Trophoblast cell (in vitro differentiated cells and primary cell): ENCODE results near the gene ME3.

Experiments
- DNase-seq, 2 donors: peaks; one replicate each; pipeline ENCODE4 v3.0.0-alpha.2; 2016
- H2AFZ ChIP-seq: 2 replicates; pipeline ENCODE4 v1.6.1; 2013; ENCODE audit warnings: low read length, moderate library complexity, mild to moderate bottlenecking; ENCODE audit not compliant: insufficient read depth, poor library complexity
- H2AK5ac ChIP-seq: 2 replicates; pipeline ENCODE4 v1.6.1; 2013; ENCODE audit warnings: mild to moderate bottlenecking, low read length
- H2BK120ac ChIP-seq: 2 replicates; pipeline ENCODE4 v1.6.1; 2013; ENCODE audit warnings: low read length, mild to moderate bottlenecking, moderate library complexity; ENCODE audit not compliant: insufficient read depth, poor library complexity
- H2BK12ac ChIP-seq: 2 replicates; pipeline ENCODE4 v1.6.1; 2013; ENCODE audit warnings: mild to moderate bottlenecking, low read length, moderate library complexity
- H2BK5ac ChIP-seq: 2 replicates; pipeline ENCODE4 v1.6.1; 2013; ENCODE audit warnings: low read length, low read depth, moderate library complexity, mild to moderate bottlenecking; ENCODE audit not compliant: poor library complexity
- H3K14ac ChIP-seq: 2 replicates; pipeline ENCODE4 v1.6.1; 2013; ENCODE audit warnings: mild to moderate bottlenecking, low read length
- H3K18ac ChIP-seq: 2 replicates; pipeline ENCODE4 v1.6.1; 2013; ENCODE audit warnings: mild to moderate bottlenecking, low read length
- H3K23ac ChIP-seq: 2 replicates; pipeline ENCODE4 v1.6.1; 2013; ENCODE audit warnings: low read length
- H3K27ac ChIP-seq: 2 replicates; pipeline ENCODE4 v1.5.1; 2013; ENCODE audit warnings: low read depth, mild to moderate bottlenecking, inconsistent platforms, low read length, moderate library complexity
- H3K27me3 ChIP-seq: 2 replicates; pipeline ENCODE4 v1.6.1; 2013; ENCODE audit warnings: inconsistent platforms, mild to moderate bottlenecking, low read length, moderate library complexity; ENCODE audit not compliant: insufficient read depth
- H3K36me3 ChIP-seq, 2 experiments: 1 replicate in 1 of 2; 2 replicates in 1 of 2; pipeline ENCODE4 v1.6.1; 2013; ENCODE audit warnings: low read length in 2 of 2, mild to moderate bottlenecking in 2 of 2, moderate library complexity in 1 of 2; ENCODE audit not compliant: insufficient read depth in 2 of 2, control insufficient read depth in 1 of 2
- H3K4ac ChIP-seq: 2 replicates; pipeline ENCODE4 v1.6.1; 2013; ENCODE audit warnings: low read depth, mild to moderate bottlenecking, low read length, moderate library complexity
- H3K4me1 ChIP-seq, 2 experiments: 1 replicate in 1 of 2; 2 replicates in 1 of 2; pipeline ENCODE4 v1.6.1; 2013; ENCODE audit warnings: low read length in 2 of 2, mild to moderate bottlenecking in 2 of 2, moderate library complexity in 1 of 2; ENCODE audit not compliant: insufficient read depth in 2 of 2, control insufficient read depth in 1 of 2
- H3K4me2 ChIP-seq: 2 replicates; pipeline ENCODE4 v1.6.1; 2013; ENCODE audit warnings: inconsistent platforms, mild to moderate bottlenecking, low read length, moderate library complexity
- H3K4me3 ChIP-seq: 2 replicates; pipeline ENCODE4 v1.5.1; 2013; ENCODE audit warnings: mild to moderate bottlenecking, low read depth, low read length, inconsistent platforms
- H3K79me1 ChIP-seq: one replicate; pipeline ENCODE4 v1.6.1; 2013; ENCODE audit warnings: low read length
- H3K79me2 ChIP-seq: 2 replicates; pipeline ENCODE4 v1.6.1; 2013; ENCODE audit warnings: low read length, mild to moderate bottlenecking; ENCODE audit not compliant: control insufficient read depth, insufficient read depth, poor library complexity
- H3K9ac ChIP-seq: 2 replicates; pipeline ENCODE4 v1.6.1; 2013; ENCODE audit warnings: mild to moderate bottlenecking, low read length
- H3K9me3 ChIP-seq: 2 replicates; pipeline ENCODE4 v1.6.1; 2013; ENCODE audit warnings: low read depth, mild to moderate bottlenecking, control low read depth, inconsistent platforms, low read length; ENCODE audit not compliant: insufficient read depth
- H4K12ac ChIP-seq: 2 replicates; pipeline ENCODE4 v1.6.1; 2013; ENCODE audit warnings: low read depth, mild to moderate bottlenecking, low read length, moderate library complexity
- H4K8ac ChIP-seq: 2 replicates; pipeline ENCODE4 v1.6.1; 2013; ENCODE audit warnings: low read depth, mild to moderate bottlenecking, low read length, moderate library complexity
- H4K91ac ChIP-seq: one replicate; pipeline ENCODE4 v1.6.1; 2013; ENCODE audit warnings: low read depth, mild to moderate bottlenecking, low read length, moderate library complexity
- WGBS: extraction: QIAGEN DNeasy Blood & Tissue Kit; methylation state at CpG from one replicate; pipeline ENCODE4 v1.1.7; 2013; ENCODE audit warnings: missing lambda C conversion rate; ENCODE audit not compliant: insufficient read length, insufficient coverage; ENCODE audit errors: extremely low coverage; 5-methylcytosine and 5-hydroxymethylcytosine counted together

The ME3 gene

GRCh38 chr11:86483610-86483939 is 188.8 kb downstream of the ME3 start:
- Histone ChIP-seq H3K27me3 (no peaks in the 10 kb centered on the region), H3K14ac (no peak overlapping the region), H3K4me3 (no peak overlapping the region), H3K27ac (peak overlapping the region; percentile 82), H3K9ac (no peak overlapping the region), H2BK120ac (peak overlapping the region; percentile 0), H2AK5ac (no peak overlapping the region), H4K8ac (no peak overlapping the region), H3K79me1 (peaks cover 17% of the 10 kb centered on the region), H2BK5ac (no peak overlapping the region), H3K4me2 (no peak overlapping the region), H3K4me1 (peaks cover 7 to 16% of the 10 kb centered on the region in 2 experiments), H3K36me3 (no peaks in the 10 kb centered on the region), H2AFZ (no peak overlapping the region), H3K9me3 (no peaks in the 10 kb centered on the region), H4K91ac (peak overlapping the region; percentile 28), H3K23ac (no peak overlapping the region), H3K18ac (no peak overlapping the region), H3K79me2 (no peaks in the 10 kb centered on the region), H4K12ac (no peak overlapping the region), H2BK12ac (peak overlapping the region; percentile 15), H3K4ac (no peak overlapping the region)
- WGBS = no CpG with 5 or more reads among the region's 3 CpGs
- no peak for DNase-seq

- Histone ChIP-seq H3K18ac (no peak overlapping the region), H3K79me2 (no peaks in the 10 kb centered on the region), H3K9ac (no peak overlapping the region), H4K91ac (peak overlapping the region; percentile 71), H2BK12ac (peak overlapping the region; percentile 58), H4K12ac (no peak overlapping the region), H3K79me1 (peaks cover 17% of the 10 kb centered on the region), H3K14ac (peak overlapping the region; percentile 4), H2AK5ac (peak overlapping the region; percentile 2), H3K4me1 (peaks cover 9 to 18% of the 10 kb centered on the region in 2 experiments), H3K4ac (no peak overlapping the region), H2AFZ (no peak overlapping the region), H3K4me2 (no peak overlapping the region), H3K23ac (no peak overlapping the region), H2BK5ac (peak overlapping the region; percentile 18), H3K36me3 (no peaks in the 10 kb centered on the region), H3K4me3 (no peak overlapping the region), H4K8ac (no peak overlapping the region), H3K9me3 (no peaks in the 10 kb centered on the region), H3K27me3 (no peaks in the 10 kb centered on the region), H2BK120ac (peak overlapping the region; percentile 64), H3K27ac (peak overlapping the region; percentile 1)
- DNase-seq = no peak
- no CpG with 5 or more reads among the region's 2 CpGs for WGBS
Measured at GRCh38 chr11:86482692-86483091, 189.7 kb downstream of the ME3 start.

- no CpG with 5 or more reads among the region's 1 CpG for WGBS
- no peak overlapping the region for H4K8ac ChIP-seq
- H3K79me2 ChIP-seq = no peaks in the 10 kb centered on the region
- peak overlapping the region; percentile 13 for H2BK12ac ChIP-seq
- peak overlapping the region; percentile 12 for H2BK5ac ChIP-seq
- no peak overlapping the region for H3K4me2 ChIP-seq
- no peak overlapping the region for H2AFZ ChIP-seq
- H2AK5ac ChIP-seq = no peak overlapping the region
- H4K12ac ChIP-seq = no peak overlapping the region
- H4K91ac ChIP-seq = peak overlapping the region; percentile 75
- no peak overlapping the region for H3K14ac ChIP-seq
- no peak overlapping the region for H3K4me3 ChIP-seq
- no peaks in the 10 kb centered on the region for H3K9me3 ChIP-seq
- no peak for DNase-seq
- peak overlapping the region; percentile 6 for H3K27ac ChIP-seq
- no peak overlapping the region for H3K9ac ChIP-seq
- H3K4ac ChIP-seq = no peak overlapping the region
- peaks cover 19% of the 10 kb centered on the region for H3K79me1 ChIP-seq
- H3K23ac ChIP-seq = no peak overlapping the region
- peak overlapping the region; percentile 37 for H2BK120ac ChIP-seq
- no peak overlapping the region for H3K18ac ChIP-seq
- H3K36me3 ChIP-seq = no peaks in the 10 kb centered on the region
- H3K27me3 ChIP-seq = no peaks in the 10 kb centered on the region
- H3K4me1 ChIP-seq = peaks cover 11 to 21% of the 10 kb centered on the region in 2 experiments
Measured at GRCh38 chr11:86481399-86481798, 191.0 kb downstream of the ME3 start.

- Histone ChIP-seq H3K27me3 (no peaks in the 10 kb centered on the region), H3K79me2 (peaks cover 2% of the 10 kb centered on the region), H3K9ac (no peak overlapping the region), H3K79me1 (peaks cover 26% of the 10 kb centered on the region), H3K4me3 (no peak overlapping the region), H3K27ac (no peak overlapping the region), H3K9me3 (no peaks in the 10 kb centered on the region), H2BK120ac (no peak overlapping the region), H2AFZ (no peak overlapping the region), H3K4ac (no peak overlapping the region), H4K12ac (no peak overlapping the region), H4K8ac (no peak overlapping the region), H3K4me2 (no peak overlapping the region), H2AK5ac (no peak overlapping the region), H3K36me3 (no peaks in the 10 kb centered on the region), H3K23ac (no peak overlapping the region), H2BK12ac (no peak overlapping the region), H3K14ac (no peak overlapping the region), H3K4me1 (peaks cover 23 to 27% of the 10 kb centered on the region in 2 experiments), H3K18ac (no peak overlapping the region), H2BK5ac (no peak overlapping the region), H4K91ac (no peak overlapping the region)
- DNase-seq = no peak
Measured at GRCh38 chr11:86478348-86478747, 194.1 kb downstream of the ME3 start.
